Measurements from ENCODE around the gene PRELID2.

GRCh38 chr5:145874765-145875164 is 39.6 kb upstream of the PRELID2 start:
- TF ChIP-seq EP300 (IDR thresholded peaks at IDR 0.05) (no peak), CTCF (IDR thresholded peaks at IDR 0.05) (no peak), POLR2A (IDR thresholded peaks at IDR 0.05) (no peak)

All from upper lobe of left lung (tissue), 4 donors.